ENCODE data around the gene SUPT3H. TPM values are rescaled to one million over a fixed set of nuclear protein-coding genes. Genes with fewer than 3 reads are reported as not detected.

Gene SUPT3H
- total and polyA plus RNA-seq, 2 of the 8 experiments (the other 6 are each of a cell fraction or from before 2014, with no cell fraction given), result 18.8 to 23.0 TPM

DNA sequence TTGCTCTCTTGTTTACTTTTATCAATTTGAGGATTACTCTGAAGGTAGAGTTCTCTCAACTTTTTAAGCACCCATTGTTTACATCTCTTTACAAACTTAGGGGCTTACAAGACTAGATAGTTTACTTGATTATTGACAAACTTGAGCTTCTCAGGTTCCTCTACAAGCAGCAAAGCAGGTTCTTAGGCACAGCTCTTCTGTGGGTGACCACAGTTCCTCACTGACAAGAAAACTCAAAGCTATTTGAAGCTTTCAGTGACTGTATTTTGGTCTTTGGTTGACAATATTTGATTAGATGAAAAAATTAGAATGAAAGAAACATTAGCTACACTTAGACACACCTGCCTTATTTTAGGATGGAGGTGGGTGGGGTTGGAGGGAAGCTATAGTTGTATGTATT is 376.9 kb downstream of the SUPT3H start (continued):
- TF ChIP-seq GTF2F1 (IDR thresholded peaks at IDR 0.05; ENCODE audit: borderline replicate concordance, low read depth, low read length) (no peak), ASH2L (IDR thresholded peaks at IDR 0.05; ENCODE audit: low read length) (no peak), RAD21 (IDR thresholded peaks at IDR 0.05 in 1 of 2, conservative IDR thresholded peaks at IDR 0.05 in 1 of 2; ENCODE audit: low read depth in 2 of 2, low read length in 2 of 2) (no peak)
